Measurements from ENCODE around the gene TOMM6. TPM values are rescaled to one million over a fixed set of nuclear protein-coding genes. Genes with fewer than 3 reads are reported as not detected.
A peak's percentile ranks its signal among the peaks of the same experiment; 100 is the strongest.

Gene TOMM6
- total RNA-seq, 4 donors from 2014 or later: 116 to 182 (median 150) TPM

DNA sequence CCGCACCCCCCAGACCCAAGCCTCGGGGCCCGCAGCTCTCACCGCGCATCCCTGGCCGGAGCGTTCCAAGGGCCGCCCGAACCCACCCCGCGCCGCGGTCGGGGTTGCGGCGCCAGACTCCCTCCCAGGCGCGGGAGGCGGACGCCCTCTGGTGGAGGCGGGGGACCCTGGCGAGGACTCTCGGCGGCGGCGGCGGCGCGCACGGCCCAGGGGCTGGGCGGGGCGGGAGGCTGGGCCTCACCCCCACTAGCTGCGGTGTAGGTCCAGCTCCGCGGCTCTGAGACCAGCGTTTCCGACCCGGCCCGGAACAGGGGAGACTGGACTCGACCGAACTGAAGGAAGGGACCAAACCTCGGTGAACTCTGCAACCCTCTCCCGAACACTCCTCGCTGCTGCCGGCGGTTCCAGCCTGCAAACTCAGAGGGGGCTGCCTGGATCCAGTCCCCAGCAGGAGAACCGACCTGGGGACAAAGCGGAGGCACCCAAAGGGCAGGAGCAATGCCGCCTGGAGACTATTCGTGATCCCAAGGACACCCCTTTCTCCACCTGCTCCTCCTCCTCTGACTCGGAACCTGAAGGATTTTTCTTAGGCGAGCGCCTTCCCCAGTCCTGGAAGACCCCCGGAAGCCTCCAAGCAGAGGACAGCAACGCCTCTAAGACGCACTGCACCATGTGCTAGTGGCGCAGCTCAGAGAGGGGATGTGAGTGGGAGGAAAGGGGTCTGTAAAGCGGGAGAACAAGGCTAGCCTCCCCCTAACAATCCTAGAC, 859 bp upstream of the TOMM6 start:
- H3K27ac ChIP-seq: peak overlapping the region; percentile 89 to 99 (median 95)
- intact Hi-C loops (cut with DNase I): no loop called here
- peak; percentile 37 for DNase-seq
- peaks cover 4 to 36% (median 12%) of the 10 kb centered on the region in 3 donors for H3K36me3 ChIP-seq
- peaks cover 33 to 65% (median 37%) of the 10 kb centered on the region in 3 donors for H3K4me1 ChIP-seq
- no peaks in the 10 kb centered on the region for H3K27me3 ChIP-seq
- TF ChIP-seq POLR2A (IDR thresholded peaks at IDR 0.05): peak in 1 of 4 donors; percentile 22
- TF ChIP-seq, protein P1, sequence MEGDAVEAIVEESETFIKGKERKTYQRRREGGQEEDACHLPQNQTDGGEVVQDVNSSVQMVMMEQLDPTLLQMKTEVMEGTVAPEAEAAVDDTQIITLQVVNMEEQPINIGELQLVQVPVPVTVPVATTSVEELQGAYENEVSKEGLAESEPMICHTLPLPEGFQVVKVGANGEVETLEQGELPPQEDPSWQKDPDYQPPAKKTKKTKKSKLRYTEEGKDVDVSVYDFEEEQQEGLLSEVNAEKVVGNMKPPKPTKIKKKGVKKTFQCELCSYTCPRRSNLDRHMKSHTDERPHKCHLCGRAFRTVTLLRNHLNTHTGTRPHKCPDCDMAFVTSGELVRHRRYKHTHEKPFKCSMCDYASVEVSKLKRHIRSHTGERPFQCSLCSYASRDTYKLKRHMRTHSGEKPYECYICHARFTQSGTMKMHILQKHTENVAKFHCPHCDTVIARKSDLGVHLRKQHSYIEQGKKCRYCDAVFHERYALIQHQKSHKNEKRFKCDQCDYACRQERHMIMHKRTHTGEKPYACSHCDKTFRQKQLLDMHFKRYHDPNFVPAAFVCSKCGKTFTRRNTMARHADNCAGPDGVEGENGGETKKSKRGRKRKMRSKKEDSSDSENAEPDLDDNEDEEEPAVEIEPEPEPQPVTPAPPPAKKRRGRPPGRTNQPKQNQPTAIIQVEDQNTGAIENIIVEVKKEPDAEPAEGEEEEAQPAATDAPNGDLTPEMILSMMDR (IDR thresholded peaks at IDR 0.05): peak; percentile 82 to 96 (median 92)
- H3K9me3 ChIP-seq: no peaks in the 10 kb centered on the region
- WGBS, 2 donors: 0% methylated on average over 1 to 11 of the region's 58 CpGs
- peak overlapping the region; percentile 72 to 91 (median 84) for H3K4me3 ChIP-seq

DNA sequence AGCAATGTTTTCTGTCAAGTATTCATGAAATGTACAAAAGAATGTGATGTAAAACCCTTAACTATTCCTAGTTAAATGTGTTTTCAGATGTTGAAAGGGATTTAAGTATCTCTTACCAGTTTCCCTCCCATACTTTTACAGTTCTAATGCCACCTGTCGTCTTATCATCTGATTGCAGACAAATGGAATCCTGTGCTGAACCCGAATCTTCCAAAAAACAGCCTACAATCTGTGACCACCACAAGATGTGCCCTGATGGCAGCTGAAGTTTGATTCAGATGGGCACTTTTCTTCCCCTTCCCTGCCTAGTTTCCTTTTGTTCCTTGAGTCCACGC, 1.9 kb downstream of the TOMM6 start:
- no peak for DNase-seq
- H3K27me3 ChIP-seq: no peaks in the 10 kb centered on the region

DNA sequence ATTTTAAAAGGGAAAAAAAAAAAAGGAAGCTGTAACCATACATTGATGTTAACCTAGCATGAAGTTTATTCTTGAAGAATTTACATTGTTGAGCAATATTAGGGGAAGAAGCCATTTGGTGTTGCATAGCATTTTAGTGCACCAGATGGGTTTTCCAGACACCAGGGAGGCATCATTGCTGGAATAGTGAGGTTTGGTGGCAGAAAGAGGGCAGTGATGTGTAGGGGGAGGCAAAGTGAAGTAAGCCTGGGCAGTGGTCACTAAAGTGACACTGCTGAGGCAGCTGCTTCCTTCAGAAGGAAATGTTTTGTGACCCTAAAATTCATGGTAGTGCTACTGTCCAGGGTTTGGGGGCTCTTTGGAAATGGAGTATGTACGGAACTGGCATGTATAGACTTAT, 2.6 kb downstream of the TOMM6 start:
- no peak for DNase-seq
- H3K36me3 ChIP-seq: peaks cover 12 to 64% (median 12%) of the 10 kb centered on the region in 3 donors
- no peak for TF ChIP-seq POLR2A (IDR thresholded peaks at IDR 0.05)
- TF ChIP-seq, protein P1 (IDR thresholded peaks at IDR 0.05): no peak
- no peaks in the 10 kb centered on the region for H3K9me3 ChIP-seq
- peaks cover 20 to 31% (median 21%) of the 10 kb centered on the region in 3 donors for H3K4me1 ChIP-seq
- no peak overlapping the region for H3K27ac ChIP-seq
- H3K4me3 ChIP-seq: no peak overlapping the region
- intact Hi-C loops (cut with DNase I): loop anchor here (10.0 kb wide), 1 partner anchor 135 kb away; the partner anchor contains the start of genes BYSL and MED20
- no peaks in the 10 kb centered on the region for H3K27me3 ChIP-seq
- 94 to 100% methylated on average over 1 of the region's 1 CpG for WGBS, 2 donors

More for the DNA sequence above, 1.9 kb downstream of the TOMM6 start:
- Histone ChIP-seq H3K27ac (no peak overlapping the region), H3K9me3 (no peaks in the 10 kb centered on the region), H3K4me3 (no peak overlapping the region), H3K36me3 (peaks cover 12 to 59% (median 12%) of the 10 kb centered on the region in 3 donors), H3K4me1 (peaks cover 26 to 38% (median 27%) of the 10 kb centered on the region in 3 donors)
- 81 to 85% methylated on average over 3 of the region's 3 CpGs for WGBS, 2 donors
- TF ChIP-seq, protein P1 (IDR thresholded peaks at IDR 0.05): no peak
- TF ChIP-seq POLR2A (IDR thresholded peaks at IDR 0.05): no peak
- intact Hi-C loops (cut with DNase I): no loop called here

DNA sequence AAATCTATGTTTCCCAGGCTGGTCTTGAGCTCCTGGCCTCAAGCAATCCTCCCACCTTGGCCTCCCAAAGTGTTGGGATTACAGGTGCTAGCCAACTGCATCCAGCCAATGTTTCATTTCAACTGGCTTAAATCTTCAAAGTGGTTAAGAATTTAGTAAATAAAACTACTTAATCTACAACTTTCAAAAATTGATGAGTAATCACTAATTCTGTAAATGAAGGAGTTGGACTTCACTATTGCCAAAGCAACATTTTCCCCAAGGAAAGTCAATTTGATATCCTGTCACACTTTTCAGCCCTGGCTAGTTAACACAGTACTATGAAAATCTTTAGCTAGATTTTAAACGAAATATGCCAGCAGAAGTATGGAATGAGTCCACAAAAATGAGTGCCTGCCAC, 3.8 kb downstream of the TOMM6 start:
- Histone ChIP-seq H3K4me1 (peaks cover 8 to 18% (median 9%) of the 10 kb centered on the region in 3 donors), H3K27ac (no peak overlapping the region), H3K36me3 (peaks cover 12 to 74% (median 15%) of the 10 kb centered on the region in 3 donors), H3K27me3 (no peaks in the 10 kb centered on the region), H3K9me3 (no peaks in the 10 kb centered on the region), H3K4me3 (no peak overlapping the region)
- TF ChIP-seq, protein P1 (IDR thresholded peaks at IDR 0.05): no peak
- no peak for TF ChIP-seq POLR2A (IDR thresholded peaks at IDR 0.05)
- no peak for DNase-seq
- intact Hi-C loops (cut with DNase I): loop anchor here (10.0 kb wide), 1 partner anchor 133 kb away; the partner anchor contains the start of genes BYSL and MED20
- 61 to 78% methylated on average over 1 of the region's 1 CpG for WGBS, 2 donors

DNA sequence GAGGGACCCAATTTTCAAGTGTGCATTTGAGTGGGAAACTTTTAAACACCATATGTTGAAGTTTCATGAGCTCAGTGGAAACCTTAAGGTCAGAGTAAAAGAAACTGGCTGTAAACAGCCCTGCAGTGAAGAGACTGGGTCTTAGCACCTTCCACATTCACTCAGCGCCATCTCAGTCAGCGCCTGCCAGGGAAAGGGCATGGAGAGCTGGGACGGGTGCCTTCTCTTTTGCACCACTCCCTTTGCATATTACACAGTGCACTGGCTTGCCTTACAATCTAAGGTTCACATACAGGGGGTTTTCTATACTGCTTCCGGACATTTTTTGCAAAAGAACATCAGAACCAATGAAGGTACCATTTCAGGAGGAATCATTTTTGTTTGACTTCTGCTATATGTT, 4.5 kb downstream of the TOMM6 start:
- H3K9me3 ChIP-seq: no peaks in the 10 kb centered on the region
- TF ChIP-seq, protein P1 (IDR thresholded peaks at IDR 0.05): no peak
- TF ChIP-seq POLR2A (IDR thresholded peaks at IDR 0.05): no peak
- intact Hi-C loops (cut with DNase I): loop anchor here (10.0 kb wide), 1 partner anchor 133 kb away; the partner anchor contains the start of genes BYSL and MED20
- H3K27ac ChIP-seq: no peak overlapping the region
- H3K4me1 ChIP-seq: peaks cover 7 to 14% (median 9%) of the 10 kb centered on the region in 3 donors
- DNase-seq: no peak
- WGBS, 2 donors: 86 to 87% methylated on average over 4 of the region's 4 CpGs
- H3K36me3 ChIP-seq: peaks cover 12 to 81% (median 16%) of the 10 kb centered on the region in 3 donors
- no peaks in the 10 kb centered on the region for H3K27me3 ChIP-seq
- H3K4me3 ChIP-seq: no peak overlapping the region

Measured in esophagus squamous epithelium (tissue), 5 donors.